Spleen (tissue), 11 donors: Measurements from ENCODE around the gene DPF1. TPM values are rescaled to one million over a fixed set of nuclear protein-coding genes. Genes with fewer than 3 reads are reported as not detected.

Experiments used
- DNase-seq: peaks from one replicate; pipeline ENCODE4 v3.0.0-alpha.2; 2020
- H3K27ac ChIP-seq, 8 donors: fragments of 200-600 bp; sonication (generic) in 7 of 8; 1 replicate in 4 of 8; 2 replicates in 4 of 8; pipeline versions ENCODE4 v1.5.0 to v1.8.0; 2016 to 2021; ENCODE audit warnings: inconsistent platforms in 4 of 8, mild to moderate bottlenecking in 4 of 8, moderate library complexity in 1 of 8
- H3K27me3 ChIP-seq, 7 donors: fragments of 200-600 bp; sonication (generic) in 6 of 7; replicated peaks in 1 of 7; 1 replicate in 4 of 7; 2 replicates in 3 of 7; pipeline versions ENCODE4 v1.5.0 to v1.8.0; 2016 to 2021; ENCODE audit warnings: inconsistent platforms in 3 of 7, mild to moderate bottlenecking in 1 of 7
- H3K36me3 ChIP-seq, 6 donors: fragments of 200-600 bp; sonication (generic) in 5 of 6; 1 replicate in 4 of 6; 2 replicates in 2 of 6; pipeline versions ENCODE4 v1.5.0 to v1.8.0; 2016 to 2021; ENCODE audit warnings: inconsistent platforms in 2 of 6
- H3K4me1 ChIP-seq, 6 donors: fragments of 200-600 bp; sonication (generic) in 5 of 6; 1 replicate in 3 of 6; 2 replicates in 3 of 6; pipeline versions ENCODE4 v1.5.0 to v1.8.0; 2016 to 2021; ENCODE audit warnings: inconsistent platforms in 3 of 6
- H3K4me3 ChIP-seq, 8 donors: fragments of 200-600 bp; sonication (generic) in 7 of 8; 1 replicate in 4 of 8; 2 replicates in 4 of 8; pipeline versions ENCODE4 v1.5.0 to v1.8.0; 2016 to 2021; ENCODE audit warnings: inconsistent platforms in 4 of 8, mild to moderate bottlenecking in 4 of 8, moderate library complexity in 2 of 8
- H3K9me3 ChIP-seq, 8 donors: fragments of 200-600 bp; sonication (generic) in 7 of 8; 1 replicate in 4 of 8; 2 replicates in 4 of 8; pipeline versions ENCODE4 v1.5.0 to v1.8.0; 2016 to 2021; ENCODE audit warnings: inconsistent platforms in 4 of 8
- CTCF ChIP-seq, 11 experiments: fragments of 200-600 bp in 7 of 11; fragments of 450-650 bp in 4 of 11; sonication (generic) in 4 of 11; IDR thresholded peaks in 8 of 11; conservative IDR thresholded peaks in 3 of 11; 1 replicate in 7 of 11; 2 replicates in 4 of 11; pipeline versions ENCODE4 v1.4.0 to v1.8.0; 2016 to 2021; ENCODE audit warnings: antibody characterized with exemption in 11 of 11, inconsistent platforms in 4 of 11, mild to moderate bottlenecking in 1 of 11
- POLR2A ChIP-seq, 3 donors: fragments of 450-650 bp; IDR thresholded peaks; one replicate each; pipeline ENCODE4 v1.5.1; 2017; ENCODE audit warnings: antibody characterized with exemption in 3 of 3, mild to moderate bottlenecking in 1 of 3
- POLR2AphosphoS5 ChIP-seq, 3 donors: sonication (generic); formaldehyde crosslinking; IDR thresholded peaks; one replicate each; pipeline ENCODE4 v1.5.1; 2017; ENCODE audit warnings: antibody characterized with exemption in 3 of 3
- WGBS, 5 donors: extraction: QIAGEN DNeasy Blood & Tissue Kit in 3 of 5; methylation state at CpG; one replicate each; pipeline versions ENCODE4 v1.1.5 to v1.1.7; 2013 to 2018; 5-methylcytosine and 5-hydroxymethylcytosine counted together
- intact Hi-C: fragments of 100-400 bp; cut with DNase I; formaldehyde crosslinking; loops from one replicate; pipeline ENCODE4 v1.15.0; 2023; ENCODE audit warnings: low total_unique reads
- polyA plus RNA-seq, 3 donors: library from polyadenylated mRNA; stranded (reverse); fragments of 200-250 nt; gene quantifications; one replicate each; pipeline ENCODE4 v1.2.1, GENCODE V29; 2013
- total RNA-seq, 7 donors: library from RNA; depleted of rRNA in 3 of 7; stranded (reverse); fragments of >200 nt in 3 of 7; fragmentation: NEBNext Ultra II Directional in 4 of 7; extraction: Animal tissue kit (Norgen Biotek cat#: 25700) in 4 of 7; gene quantifications; one replicate each; pipeline versions ENCODE4 v1.1.0 to v1.2.1, GENCODE V29; 2016 to 2021
- donor health status: healthy with polysubstance abuse.
- donor health status: DM: no; HTN: no; CAD: no; lungs with moderate emphysema.
- donor health status: DM: no; HTN: no; CAD: no.
- donor health status: Bipolar disorder and iron deficiency.
- donor health status: healthy.
- donor health status: DM: no; HTN: no; CAD: no.
- donor health status: DM: yes; HTN: yes; CAD: no.

DPF1 gene
- total and polyA plus RNA-seq, 10 donors: 0.04 to 0.06 (median 0.06) TPM; not detected in 7

GRCh38 chr19:38202504-38202903 is 21.5 kb downstream of the DPF1 start:
- no peak overlapping the region for H3K27ac ChIP-seq
- H3K9me3 ChIP-seq: no peaks in the 10 kb centered on the region
- TF ChIP-seq POLR2AphosphoS5 (IDR thresholded peaks at IDR 0.05) (peak in 1 of 3 donors; percentile 26), POLR2A (IDR thresholded peaks at IDR 0.05) (no peak)
- H3K4me3 ChIP-seq: no peak overlapping the region
- intact Hi-C loops: no loop called here
- peaks cover 0 to 100% (median 78%) of the 10 kb centered on the region in 6 donors for H3K36me3 ChIP-seq
- H3K4me1 ChIP-seq: no peaks in the 10 kb centered on the region
- WGBS, 5 donors: 91 to 97% (median 94%) methylated on average over 14 of the region's 14 CpGs
- peaks cover 0 to 7% (median 0%) of the 10 kb centered on the region in 7 donors for H3K27me3 ChIP-seq
- DNase-seq: no peak

GRCh38 chr19:38201731-38202130 is 22.3 kb downstream of the DPF1 start:
- 90 to 94% (median 91%) methylated on average over 14 to 15 of the region's 15 CpGs for WGBS, 5 donors

GRCh38 chr19:38199340-38199739 is 24.7 kb downstream of the DPF1 start:
- no peak for TF ChIP-seq POLR2AphosphoS5 (IDR thresholded peaks at IDR 0.05)
- TF ChIP-seq CTCF (IDR thresholded peaks at IDR 0.05 in 8 of 11, conservative IDR thresholded peaks at IDR 0.05 in 3 of 11): no peak
- H3K4me3 ChIP-seq: no peak overlapping the region
- H3K36me3 ChIP-seq: peaks cover 0 to 99% (median 58%) of the 10 kb centered on the region in 6 donors
- no peak overlapping the region for H3K27ac ChIP-seq
- intact Hi-C loops: no loop called here
- no peaks in the 10 kb centered on the region for H3K9me3 ChIP-seq
- DNase-seq: no peak
- no peaks in the 10 kb centered on the region for H3K4me1 ChIP-seq
- 88 to 97% (median 93%) methylated on average over 10 to 11 of the region's 11 CpGs for WGBS, 5 donors
- H3K27me3 ChIP-seq: no peaks in the 10 kb centered on the region

More at GRCh38 chr19:38201731-38202130, 22.3 kb downstream of the DPF1 start:
- Histone ChIP-seq H3K4me3 (no peak overlapping the region), H3K9me3 (no peaks in the 10 kb centered on the region), H3K4me1 (no peaks in the 10 kb centered on the region), H3K27ac (no peak overlapping the region), H3K36me3 (peaks cover 0 to 100% (median 77%) of the 10 kb centered on the region in 6 donors), H3K27me3 (no peaks in the 10 kb centered on the region)
- no peak for DNase-seq
- intact Hi-C loops: no loop called here
- TF ChIP-seq POLR2AphosphoS5 (IDR thresholded peaks at IDR 0.05): peak in 1 of 3 donors; percentile 8
- TF ChIP-seq POLR2A (IDR thresholded peaks at IDR 0.05): no peak
- no peak for TF ChIP-seq CTCF (IDR thresholded peaks at IDR 0.05 in 8 of 11, conservative IDR thresholded peaks at IDR 0.05 in 3 of 11)

- no peak for DNase-seq
- H3K4me3 ChIP-seq: no peak overlapping the region
- no peak overlapping the region for H3K27ac ChIP-seq
- WGBS, 5 donors: 94 to 97% (median 96%) methylated on average over 25 of the region's 25 CpGs
- no peaks in the 10 kb centered on the region for H3K27me3 ChIP-seq
- TF ChIP-seq POLR2AphosphoS5 (IDR thresholded peaks at IDR 0.05) (peak in 1 of 3 donors; percentile 2), CTCF (IDR thresholded peaks at IDR 0.05 in 8 of 11, conservative IDR thresholded peaks at IDR 0.05 in 3 of 11) (no peak)
- intact Hi-C loops: no loop called here
- H3K36me3 ChIP-seq: peaks cover 0 to 99% (median 50%) of the 10 kb centered on the region in 6 donors
- peaks cover 0 to 5% (median 0%) of the 10 kb centered on the region in 6 donors for H3K4me1 ChIP-seq
- no peaks in the 10 kb centered on the region for H3K9me3 ChIP-seq
Measured at GRCh38 chr19:38197937-38198704, 25.9 kb downstream of the DPF1 start.
